Activated CD8-positive, alpha-beta T cell treated with anti-CD3 and anti-CD28 coated beads, Interleukin-2, amount 10 ng/mL, durations not matched to agents 7 days and 5 days (primary cell): ENCODE data around the gene TMEM254. TPM values are rescaled to one million over a fixed set of nuclear protein-coding genes. Genes with fewer than 3 reads are reported as not detected.
"Not testable (repeated sequence)": the region's sequence is repeated elsewhere in the genome, so short reads cannot be mapped to it uniquely, and the experiment has no call there.

Source experiments
- ATAC-seq: fragments of 150-1000 bp; cut with Tn5 transposase; one replicate; pipeline ENCODE4 v1.10.0; 2021; ENCODE audit warnings: moderate library complexity
- CTCF ChIA-PET: fragments of 350-600 bp; sonication (Branson Sonifier 250); formaldehyde crosslinking; loops from one replicate; lab custom pipeline; 2021; ENCODE audit warnings: antibody characterized with exemption; lab: Charles Lee
- POLR2A ChIA-PET: fragments of 350-600 bp; sonication (Branson Sonifier 250); formaldehyde crosslinking; loops from one replicate; lab custom pipeline; 2021; ENCODE audit warnings: antibody characterized with exemption; lab: Charles Lee
- DNase-seq: peaks from one replicate; pipeline ENCODE4 v3.0.0-alpha.2; 2020
- H3K27ac Mint-ChIP-seq: one replicate; pipeline ENCODE4 v1.8.0; 2021; ENCODE audit warnings: mild to moderate bottlenecking, mixed read lengths
- H3K27me3 Mint-ChIP-seq: one replicate; pipeline ENCODE4 v1.8.0; 2021; ENCODE audit warnings: low read depth, mixed read lengths
- H3K36me3 Mint-ChIP-seq: one replicate; pipeline ENCODE4 v1.8.0; 2021; ENCODE audit warnings: low read depth, mixed read lengths
- H3K4me1 Mint-ChIP-seq: one replicate; pipeline ENCODE4 v1.8.0; 2021; ENCODE audit warnings: low read depth, mixed read lengths
- H3K4me3 Mint-ChIP-seq: one replicate; pipeline ENCODE4 v1.8.0; 2021; ENCODE audit warnings: mild to moderate bottlenecking, mixed read lengths
- H3K9me3 Mint-ChIP-seq: one replicate; pipeline ENCODE4 v1.8.0; 2022; ENCODE audit warnings: mixed read lengths; ENCODE audit not compliant: insufficient read depth
- total RNA-seq, 2 experiments: library from RNA; stranded (reverse); gene quantifications; one replicate each; pipeline ENCODE4 v1.2.3, GENCODE V29; 2021

Gene TMEM254
- total RNA-seq, 2 experiments from 2014 or later, result 9.6 to 9.9 TPM

DNA sequence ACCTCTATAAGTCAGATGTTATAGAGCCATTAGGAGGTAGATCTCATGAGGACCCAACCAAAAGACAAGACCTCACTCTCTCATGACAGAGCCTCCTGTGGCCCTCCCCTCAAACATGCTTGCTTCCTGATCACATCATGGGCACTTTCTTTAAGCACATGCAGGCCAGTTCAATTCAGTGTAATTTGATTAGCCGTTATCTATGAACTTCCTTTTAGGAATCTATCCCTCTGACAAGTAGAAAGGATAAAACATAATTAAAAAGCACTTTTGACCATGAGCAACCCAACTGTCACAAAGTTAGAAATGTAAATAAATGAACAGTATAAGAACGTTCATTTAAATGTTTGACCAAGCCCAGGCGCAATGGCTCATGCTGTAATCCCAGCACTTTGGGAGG is 27.7 kb upstream of the TMEM254 start:
- POLR2A ChIA-PET, result no interaction called here

DNA sequence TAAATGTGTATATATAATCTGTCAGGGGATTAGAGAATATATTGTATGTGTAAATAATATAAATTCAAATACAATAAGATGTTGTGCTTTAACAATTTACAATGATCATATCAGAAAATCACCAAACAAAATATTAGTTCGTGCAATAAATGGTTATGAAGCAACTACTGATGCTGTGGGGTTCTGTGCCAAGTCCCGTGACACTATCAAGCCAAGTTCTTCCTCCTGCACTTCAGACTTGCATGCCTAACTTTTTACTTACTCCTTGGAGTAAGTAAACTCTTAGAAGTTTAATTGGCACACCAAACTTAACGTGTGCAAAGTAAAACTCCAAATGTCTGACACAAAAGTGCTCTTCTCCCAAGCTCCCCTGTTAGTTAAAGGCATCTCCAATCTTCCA is 26.5 kb upstream of the TMEM254 start:
- no peak for DNase-seq
- ChIA-PET CTCF (no interaction called here), POLR2A (no interaction called here)
- no peaks in the 10 kb centered on the region for H3K36me3 Mint-ChIP-seq
- H3K4me3 Mint-ChIP-seq, result no peak overlapping the region
- H3K4me1 Mint-ChIP-seq, result no peaks in the 10 kb centered on the region
- H3K9me3 Mint-ChIP-seq, result no peaks in the 10 kb centered on the region
- no peak for ATAC-seq
- peaks cover 4% of the 10 kb centered on the region for H3K27me3 Mint-ChIP-seq
- no peak overlapping the region for H3K27ac Mint-ChIP-seq

More for the DNA sequence above, 27.7 kb upstream of the TMEM254 start:
- no peaks in the 10 kb centered on the region for H3K36me3 Mint-ChIP-seq
- no peak overlapping the region for H3K27ac Mint-ChIP-seq
- no peak for ATAC-seq
- H3K4me3 Mint-ChIP-seq, result no peak overlapping the region
- CTCF ChIA-PET, result no interaction called here
- no peak for DNase-seq
- no peaks in the 10 kb centered on the region for H3K9me3 Mint-ChIP-seq
- H3K27me3 Mint-ChIP-seq, result peaks cover 4% of the 10 kb centered on the region
- no peaks in the 10 kb centered on the region for H3K4me1 Mint-ChIP-seq

DNA sequence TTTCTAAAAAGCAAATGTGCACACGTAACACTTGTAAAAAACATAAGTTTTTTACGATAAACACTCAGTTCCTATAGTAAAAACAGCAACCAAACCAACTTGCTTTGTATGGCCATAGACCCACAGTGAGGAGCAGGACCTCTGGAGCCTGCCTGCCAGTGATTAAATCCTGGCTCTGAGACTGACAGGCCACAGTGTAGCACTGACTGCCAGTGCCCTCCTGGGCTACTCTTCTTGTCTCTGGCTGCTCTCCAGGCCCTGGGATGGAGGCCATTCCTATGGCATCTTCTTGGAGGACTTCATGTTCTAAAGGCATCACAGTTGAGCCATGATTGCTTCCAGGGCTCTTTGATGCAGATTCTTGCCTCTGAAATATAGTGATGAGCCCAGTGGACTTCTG is 22.7 kb upstream of the TMEM254 start:
- no peak overlapping the region for H3K4me3 Mint-ChIP-seq
- DNase-seq (no peak), ATAC-seq (no peak)
- H3K36me3 Mint-ChIP-seq, result no peaks in the 10 kb centered on the region
- CTCF ChIA-PET, result interaction anchor here (1.4 kb wide), 1 partner anchor 9 kb away, joined by 7 read pairs; no protein-coding TSS in a partner anchor
- no peaks in the 10 kb centered on the region for H3K9me3 Mint-ChIP-seq
- H3K4me1 Mint-ChIP-seq, result peaks cover 2% of the 10 kb centered on the region
- no peaks in the 10 kb centered on the region for H3K27me3 Mint-ChIP-seq
- no peak overlapping the region for H3K27ac Mint-ChIP-seq
- POLR2A ChIA-PET, result no interaction called here

DNA sequence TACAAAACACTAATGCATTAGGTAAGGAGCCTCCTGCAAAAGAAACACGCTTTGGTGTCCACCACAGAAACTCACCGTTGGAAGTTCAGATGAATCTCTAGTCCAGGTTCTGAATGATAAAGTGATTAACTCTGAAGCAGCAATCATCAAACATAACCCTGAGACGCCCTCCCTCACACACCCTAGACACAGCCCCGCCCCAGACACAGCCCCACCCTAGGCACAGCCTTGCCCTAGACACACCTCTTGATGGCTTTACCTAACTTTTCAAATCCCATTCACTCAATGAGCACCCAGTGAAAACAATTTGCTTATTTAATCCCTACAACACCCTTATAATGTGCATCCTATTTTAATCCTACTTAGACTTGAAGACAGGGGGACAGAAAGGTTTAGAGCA is 21.3 kb upstream of the TMEM254 start:
- no peak for ATAC-seq
- DNase-seq, result no peak
- Mint-ChIP-seq H3K27me3 (peaks cover 2% of the 10 kb centered on the region), H3K36me3 (no peaks in the 10 kb centered on the region), H3K4me1 (peaks cover 2% of the 10 kb centered on the region), H3K4me3 (no peak overlapping the region), H3K9me3 (no peaks in the 10 kb centered on the region), H3K27ac (no peak overlapping the region)
- ChIA-PET CTCF (interaction anchor here (1.4 to 2.0 kb wide), 2 partner anchors 10 kb away, joined by 7 to 17 read pairs; no protein-coding TSS in a partner anchor), POLR2A (no interaction called here)

DNA sequence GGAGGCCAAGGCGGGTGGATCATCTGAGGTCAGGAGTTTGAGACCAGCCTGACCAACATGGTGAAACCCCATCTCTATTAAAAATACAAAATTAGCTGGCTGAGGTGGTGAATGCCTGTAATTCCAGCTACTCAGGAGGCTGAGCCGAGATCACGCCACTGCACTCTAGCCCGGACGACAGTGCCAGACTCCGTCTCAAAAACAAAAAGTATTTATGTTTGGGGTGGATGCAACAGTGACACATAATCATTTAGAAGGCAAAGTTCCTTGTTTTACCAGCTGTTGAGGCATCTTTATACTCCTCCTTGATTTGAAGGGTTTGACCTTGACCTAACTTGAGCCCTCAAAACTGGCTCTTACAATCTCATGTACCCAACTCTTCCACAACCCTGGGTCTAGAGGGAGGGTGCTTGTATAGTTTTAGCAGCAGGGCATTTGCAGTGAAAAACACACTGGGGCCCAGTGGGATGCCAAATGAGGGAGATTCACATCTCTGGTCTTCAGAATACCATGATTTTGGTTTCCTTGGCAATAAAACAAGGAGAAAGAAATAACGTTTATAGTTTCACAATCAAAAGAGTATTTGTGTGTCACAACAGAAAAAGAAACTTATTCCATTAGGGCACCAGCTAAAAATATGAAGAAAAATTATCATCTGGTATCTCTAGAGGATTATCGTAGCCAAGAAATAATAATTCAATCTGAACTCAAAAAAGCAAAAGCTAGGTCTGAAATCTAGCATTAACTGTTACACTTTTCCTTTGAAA is 14.2 kb upstream of the TMEM254 start:
- DNase-seq (no peak), ATAC-seq (no peak)
- ChIA-PET CTCF (interaction anchor here (2.2 kb wide), 1 partner anchor 18 kb away, joined by 7 read pairs; no protein-coding TSS in a partner anchor), POLR2A (no interaction called here)
- Mint-ChIP-seq H3K4me3 (no peak overlapping the region), H3K4me1 (no peaks in the 10 kb centered on the region), H3K9me3 (peaks cover 3% of the 10 kb centered on the region), H3K27me3 (peaks cover 7% of the 10 kb centered on the region), H3K27ac (no peak overlapping the region), H3K36me3 (no peaks in the 10 kb centered on the region)

DNA sequence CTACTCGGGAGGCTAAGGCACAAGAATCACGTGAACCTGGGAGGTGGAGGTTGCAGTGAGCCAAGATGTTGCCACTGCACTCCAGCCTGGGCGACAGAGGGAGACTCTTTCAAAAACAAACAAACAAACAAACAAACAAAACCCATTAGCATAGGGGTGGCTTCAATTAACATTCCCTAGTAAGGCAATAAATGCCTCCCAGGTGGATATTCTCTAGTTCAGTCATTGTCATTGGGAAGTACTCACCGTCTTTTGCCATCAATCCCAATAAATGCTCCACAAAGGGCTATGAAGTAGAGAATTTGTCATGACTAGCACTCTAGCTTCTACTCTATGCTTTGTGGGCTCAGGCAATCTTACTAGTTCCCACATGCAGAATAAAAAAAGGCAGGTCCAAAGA is 11.7 kb upstream of the TMEM254 start:
- ChIA-PET CTCF (interaction anchor here (0.6 to 1.9 kb wide), 3 partner anchors 9 to 52 kb away, joined by 3 to 6 read pairs (median 3); no protein-coding TSS in a partner anchor), POLR2A (no interaction called here)
- ATAC-seq (no peak), DNase-seq (no peak)
- Mint-ChIP-seq H3K27ac (no peak overlapping the region), H3K9me3 (peaks cover 3% of the 10 kb centered on the region), H3K4me1 (no peaks in the 10 kb centered on the region), H3K4me3 (no peak overlapping the region), H3K36me3 (no peaks in the 10 kb centered on the region), H3K27me3 (peaks cover 7% of the 10 kb centered on the region)

DNA sequence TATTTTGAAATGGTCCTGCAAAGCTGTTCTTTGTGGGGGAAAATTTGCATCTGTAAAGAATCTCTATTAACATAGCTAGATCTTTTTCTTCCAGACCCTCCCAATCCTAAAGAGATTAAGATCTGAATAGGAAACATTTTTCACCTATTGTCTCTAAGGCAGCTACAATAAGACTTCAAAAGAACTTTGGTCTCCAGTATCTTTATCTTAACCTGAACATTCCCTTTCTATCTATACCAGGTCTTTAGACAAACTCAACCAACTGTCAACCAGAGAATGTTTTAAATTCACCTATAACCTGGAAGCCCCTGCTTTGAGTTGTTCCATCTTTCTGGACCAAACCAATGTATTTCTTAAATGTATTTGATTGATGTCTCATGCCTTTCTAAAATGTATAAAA is 10.6 kb upstream of the TMEM254 start:
- H3K4me3 Mint-ChIP-seq, DNase-seq, H3K9me3 Mint-ChIP-seq, ATAC-seq, H3K27me3 Mint-ChIP-seq, H3K4me1 Mint-ChIP-seq, POLR2A ChIA-PET, H3K36me3 Mint-ChIP-seq, H3K27ac Mint-ChIP-seq: not testable (repeated sequence)
- CTCF ChIA-PET, result interaction anchor here (0.6 to 1.9 kb wide), 3 partner anchors 10 to 51 kb away, joined by 3 to 6 read pairs (median 3); no protein-coding TSS in a partner anchor

DNA sequence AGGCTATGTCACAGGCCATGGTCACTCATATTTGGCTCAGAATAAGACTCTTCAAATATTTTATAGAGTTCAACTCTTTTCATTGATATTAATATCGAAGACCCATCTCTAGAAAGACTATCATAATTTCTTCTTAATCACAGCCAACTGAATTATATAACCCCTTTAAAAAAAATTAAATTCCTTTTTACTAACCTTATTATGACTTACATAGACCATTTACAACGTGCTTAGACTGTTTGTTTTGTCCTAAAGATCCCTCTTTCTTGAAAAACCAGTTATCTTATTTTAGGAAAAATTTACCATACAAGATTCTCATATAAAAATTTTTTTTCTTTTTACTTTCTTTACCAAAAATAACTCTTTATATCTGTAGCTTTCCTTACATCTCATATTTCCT is 10.2 kb upstream of the TMEM254 start:
- H3K4me1 Mint-ChIP-seq, result no peaks in the 10 kb centered on the region
- ATAC-seq, result no peak
- H3K4me3 Mint-ChIP-seq, result no peak overlapping the region
- POLR2A ChIA-PET, result no interaction called here
- peaks cover 4% of the 10 kb centered on the region for H3K27me3 Mint-ChIP-seq
- H3K27ac Mint-ChIP-seq, result no peak overlapping the region
- peaks cover 3% of the 10 kb centered on the region for H3K9me3 Mint-ChIP-seq
- DNase-seq, result no peak
- CTCF ChIA-PET, result interaction anchor here (1.9 to 2.1 kb wide), 2 partner anchors 9 to 21 kb away, joined by 6 to 7 read pairs; no protein-coding TSS in a partner anchor
- no peaks in the 10 kb centered on the region for H3K36me3 Mint-ChIP-seq

DNA sequence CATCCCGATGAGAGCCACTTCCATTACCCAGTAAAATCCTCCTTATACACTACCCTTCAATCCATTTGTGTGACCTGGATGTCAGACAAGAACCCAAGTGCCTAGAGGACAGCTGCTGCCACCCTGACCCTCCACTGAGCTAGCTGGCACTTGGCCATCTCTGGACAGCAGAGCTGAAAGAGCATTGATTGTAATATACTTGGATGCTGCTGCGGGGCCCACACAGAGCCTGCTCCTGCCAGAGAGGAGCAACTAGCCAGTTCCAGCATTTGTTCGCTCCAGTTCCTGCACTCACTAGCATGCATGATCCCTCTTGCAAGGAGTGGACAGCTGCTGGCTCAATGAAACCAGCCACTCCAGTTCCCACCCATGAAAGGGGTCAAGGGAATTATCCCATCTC is 8.4 kb upstream of the TMEM254 start:
- ChIA-PET POLR2A (no interaction called here), CTCF (interaction anchor here (2.1 kb wide), 1 partner anchor 11 kb away, joined by 7 read pairs; no protein-coding TSS in a partner anchor)
- no peak overlapping the region for H3K4me3 Mint-ChIP-seq
- peaks cover 4% of the 10 kb centered on the region for H3K27me3 Mint-ChIP-seq
- DNase-seq (no peak), ATAC-seq (no peak)
- peaks cover 3% of the 10 kb centered on the region for H3K9me3 Mint-ChIP-seq
- no peaks in the 10 kb centered on the region for H3K36me3 Mint-ChIP-seq
- H3K4me1 Mint-ChIP-seq, result no peaks in the 10 kb centered on the region
- no peak overlapping the region for H3K27ac Mint-ChIP-seq

DNA sequence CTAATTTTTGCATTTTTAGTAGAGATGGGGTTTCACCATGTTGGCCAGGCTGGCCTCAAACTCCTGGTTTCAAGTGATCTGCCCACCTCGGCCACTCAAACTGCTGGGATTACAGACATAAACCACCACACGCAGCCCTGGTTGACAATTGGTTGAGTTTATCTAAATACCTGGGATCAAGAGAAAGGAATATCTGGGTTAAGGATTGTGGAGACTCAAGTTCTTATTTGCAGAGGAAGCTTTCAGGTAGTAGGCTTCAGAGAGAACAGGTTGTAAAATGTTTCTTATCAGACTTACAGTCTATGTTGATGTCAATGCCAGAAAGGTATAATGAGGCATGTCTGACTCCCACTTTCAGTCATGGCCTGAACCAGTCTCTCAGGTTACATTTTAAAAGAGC is 5.9 kb upstream of the TMEM254 start:
- H3K27me3 Mint-ChIP-seq, result peaks cover 4% of the 10 kb centered on the region
- no peak overlapping the region for H3K27ac Mint-ChIP-seq
- DNase-seq (no peak), ATAC-seq (no peak)
- peaks cover 3% of the 10 kb centered on the region for H3K9me3 Mint-ChIP-seq
- no peak overlapping the region for H3K4me3 Mint-ChIP-seq
- CTCF ChIA-PET, result no interaction called here
- H3K4me1 Mint-ChIP-seq, result peaks cover 2% of the 10 kb centered on the region
- H3K36me3 Mint-ChIP-seq, result no peaks in the 10 kb centered on the region
- POLR2A ChIA-PET, result no interaction called here

DNA sequence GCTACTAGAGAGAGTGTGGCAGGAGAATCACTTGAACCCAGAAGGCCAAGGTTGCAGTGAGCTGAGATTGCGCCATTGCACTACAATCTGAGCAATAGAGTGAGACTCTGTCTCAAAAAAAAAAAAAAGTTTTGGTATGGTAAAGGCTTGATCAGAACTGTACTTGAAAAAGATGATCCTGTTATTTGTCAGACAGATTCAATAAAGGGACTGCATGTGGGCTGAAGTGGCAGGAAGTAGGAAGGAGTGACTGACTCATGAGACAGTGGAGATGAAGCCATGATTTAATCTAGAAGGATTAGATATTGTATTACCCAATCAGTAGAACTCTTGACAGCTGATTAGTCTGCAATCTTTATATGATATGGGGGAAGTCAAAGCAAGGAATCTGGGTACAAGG is 2.7 kb upstream of the TMEM254 start:
- ChIA-PET CTCF (interaction anchor here (1.3 kb wide), 1 partner anchor 17 kb away, joined by 5 read pairs; no protein-coding TSS in a partner anchor), POLR2A (interaction anchor here (0.6 kb wide), 1 partner anchor 137 kb away, joined by 4 read pairs; no protein-coding TSS in a partner anchor)
- no peak for DNase-seq
- H3K4me1 Mint-ChIP-seq, result peaks cover 20% of the 10 kb centered on the region
- no peaks in the 10 kb centered on the region for H3K27me3 Mint-ChIP-seq
- H3K27ac Mint-ChIP-seq, result no peak overlapping the region
- no peak overlapping the region for H3K4me3 Mint-ChIP-seq
- H3K36me3 Mint-ChIP-seq, result no peaks in the 10 kb centered on the region
- no peak for ATAC-seq
- no peaks in the 10 kb centered on the region for H3K9me3 Mint-ChIP-seq

DNA sequence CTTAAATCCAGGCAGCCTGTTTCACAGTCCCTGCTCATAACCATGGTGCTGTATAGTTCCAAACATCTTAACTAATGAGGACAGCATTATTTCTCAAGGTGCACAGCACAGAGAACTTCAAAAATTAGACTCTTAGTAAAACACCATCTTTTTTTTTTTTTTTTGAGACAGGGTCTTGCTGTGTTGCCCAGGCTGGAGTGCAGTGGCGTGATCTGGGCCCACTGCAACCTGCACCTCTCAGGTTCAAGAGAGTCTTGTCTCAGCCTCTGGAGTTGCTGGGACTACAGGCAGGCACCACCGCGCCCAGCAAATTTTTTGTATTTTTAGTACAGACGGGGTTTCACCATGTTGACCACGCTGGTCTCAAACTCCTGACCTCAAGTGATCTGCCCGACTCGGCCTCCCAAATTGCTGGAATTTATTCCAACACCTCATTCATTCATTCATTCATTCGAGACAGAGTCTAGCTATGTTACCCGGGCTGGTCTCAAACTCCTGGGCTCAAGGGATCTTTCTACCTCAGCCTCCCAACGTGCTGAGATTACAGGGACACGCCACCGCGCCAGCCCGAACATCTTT is 507 bp upstream of the TMEM254 start:
- Mint-ChIP-seq H3K36me3 (no peaks in the 10 kb centered on the region), H3K9me3 (no peaks in the 10 kb centered on the region)
- no peak for ATAC-seq

More for the DNA sequence above, 507 bp upstream of the TMEM254 start:
- ChIA-PET POLR2A (interaction anchor here (0.7 kb wide), 1 partner anchor 53 kb away, joined by 3 read pairs; no protein-coding TSS in a partner anchor), CTCF (interaction anchor here (1.8 kb wide), 1 partner anchor 31 kb away, joined by 4 read pairs; no protein-coding TSS in a partner anchor)
- Mint-ChIP-seq H3K27ac (peak overlapping the region; percentile 89), H3K4me1 (peaks cover 20% of the 10 kb centered on the region), H3K27me3 (no peaks in the 10 kb centered on the region), H3K4me3 (peak overlapping the region; percentile 99)
- DNase-seq, result no peak
